Loucy (cell line): ENCODE measurements around the gene PAK4.

Source experiments
- CTCF ChIP-seq: fragments of 200-600 bp; sonication (generic); conservative IDR thresholded peaks from 2 replicates; pipeline ENCODE4 v1.5.1; 2014; ENCODE audit warnings: mild to moderate bottlenecking, antibody characterized with exemption, low read length
- EZH2phosphoT487 ChIP-seq: fragments of 200-600 bp; IDR thresholded peaks from 2 replicates; pipeline ENCODE4 v1.6.1; 2018; ENCODE audit warnings: antibody characterized with exemption, mild to moderate bottlenecking, moderate library complexity, borderline replicate concordance

- no peak for TF ChIP-seq CTCF
- TF ChIP-seq EZH2phosphoT487, result no peak
Observed at GRCh38 chr19:39124136-39124764, 1.3 kb upstream of the PAK4 start.
